GM18520 (cell line): ENCODE measurements around the gene ANKFY1.
A peak's percentile ranks its signal among the peaks of the same experiment; 100 is the strongest.

Experiments
- ATAC-seq: cut with Tn5 transposase; IDR thresholded peaks from one replicate; pipeline ENCODE4 v1.9.1; 2021; ENCODE audit not compliant: unreplicated experiment

The ANKFY1 gene, protein sequence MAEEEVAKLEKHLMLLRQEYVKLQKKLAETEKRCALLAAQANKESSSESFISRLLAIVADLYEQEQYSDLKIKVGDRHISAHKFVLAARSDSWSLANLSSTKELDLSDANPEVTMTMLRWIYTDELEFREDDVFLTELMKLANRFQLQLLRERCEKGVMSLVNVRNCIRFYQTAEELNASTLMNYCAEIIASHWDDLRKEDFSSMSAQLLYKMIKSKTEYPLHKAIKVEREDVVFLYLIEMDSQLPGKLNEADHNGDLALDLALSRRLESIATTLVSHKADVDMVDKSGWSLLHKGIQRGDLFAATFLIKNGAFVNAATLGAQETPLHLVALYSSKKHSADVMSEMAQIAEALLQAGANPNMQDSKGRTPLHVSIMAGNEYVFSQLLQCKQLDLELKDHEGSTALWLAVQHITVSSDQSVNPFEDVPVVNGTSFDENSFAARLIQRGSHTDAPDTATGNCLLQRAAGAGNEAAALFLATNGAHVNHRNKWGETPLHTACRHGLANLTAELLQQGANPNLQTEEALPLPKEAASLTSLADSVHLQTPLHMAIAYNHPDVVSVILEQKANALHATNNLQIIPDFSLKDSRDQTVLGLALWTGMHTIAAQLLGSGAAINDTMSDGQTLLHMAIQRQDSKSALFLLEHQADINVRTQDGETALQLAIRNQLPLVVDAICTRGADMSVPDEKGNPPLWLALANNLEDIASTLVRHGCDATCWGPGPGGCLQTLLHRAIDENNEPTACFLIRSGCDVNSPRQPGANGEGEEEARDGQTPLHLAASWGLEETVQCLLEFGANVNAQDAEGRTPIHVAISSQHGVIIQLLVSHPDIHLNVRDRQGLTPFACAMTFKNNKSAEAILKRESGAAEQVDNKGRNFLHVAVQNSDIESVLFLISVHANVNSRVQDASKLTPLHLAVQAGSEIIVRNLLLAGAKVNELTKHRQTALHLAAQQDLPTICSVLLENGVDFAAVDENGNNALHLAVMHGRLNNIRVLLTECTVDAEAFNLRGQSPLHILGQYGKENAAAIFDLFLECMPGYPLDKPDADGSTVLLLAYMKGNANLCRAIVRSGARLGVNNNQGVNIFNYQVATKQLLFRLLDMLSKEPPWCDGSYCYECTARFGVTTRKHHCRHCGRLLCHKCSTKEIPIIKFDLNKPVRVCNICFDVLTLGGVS

DNA sequence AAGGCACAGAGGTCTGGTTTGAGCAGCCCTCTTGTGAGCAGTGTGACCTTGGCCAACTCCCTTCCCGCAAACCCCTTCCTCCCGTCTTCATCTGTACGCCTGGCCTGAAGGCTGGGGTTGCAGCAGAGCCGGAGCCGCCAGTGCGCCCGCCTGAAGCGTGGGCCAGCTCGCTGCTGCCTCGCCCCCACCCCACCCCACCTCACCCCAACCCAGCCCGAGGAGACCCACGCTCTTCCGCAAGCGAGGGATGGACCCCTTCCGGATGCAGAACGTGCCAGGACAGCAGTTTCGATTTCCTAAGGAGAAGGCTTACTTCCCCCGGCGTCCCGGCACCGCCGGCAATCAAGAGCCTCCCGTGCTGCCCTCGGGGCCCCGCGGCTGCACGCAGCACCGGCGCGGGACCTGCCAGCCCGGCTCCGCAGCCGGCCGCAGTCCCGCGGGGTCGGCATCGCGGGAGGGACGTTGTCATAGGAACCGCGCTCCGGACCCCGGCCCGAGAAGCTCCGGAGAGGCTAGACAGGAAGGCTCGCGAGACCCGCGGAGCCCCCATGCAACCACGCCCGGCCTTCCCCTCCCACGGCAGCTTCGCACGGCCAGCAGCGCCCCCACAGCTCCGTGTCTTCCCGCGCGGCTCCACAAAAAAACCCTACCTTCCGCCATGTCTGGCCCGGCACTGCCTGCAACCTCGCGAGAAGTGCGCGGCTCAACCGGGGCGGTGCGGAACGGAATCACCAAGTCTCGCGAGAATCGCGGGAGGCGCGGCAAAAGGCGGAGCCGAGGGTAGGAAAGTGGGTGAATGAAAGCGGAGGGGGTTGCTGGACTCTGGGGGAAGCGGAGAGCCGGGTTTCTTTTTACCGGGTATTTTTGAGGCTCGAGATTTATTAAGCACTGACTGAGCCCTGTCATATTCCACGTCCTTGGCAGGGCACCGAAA lies at the start of gene ANKFY1:
Gene ANKFY1, minus strand, starts transcription at position 698 of the 934 bp plus-strand sequence. Its CDS starts 38 bp downstream, at position 660.
- peak; percentile 90 for ATAC-seq

DNA sequence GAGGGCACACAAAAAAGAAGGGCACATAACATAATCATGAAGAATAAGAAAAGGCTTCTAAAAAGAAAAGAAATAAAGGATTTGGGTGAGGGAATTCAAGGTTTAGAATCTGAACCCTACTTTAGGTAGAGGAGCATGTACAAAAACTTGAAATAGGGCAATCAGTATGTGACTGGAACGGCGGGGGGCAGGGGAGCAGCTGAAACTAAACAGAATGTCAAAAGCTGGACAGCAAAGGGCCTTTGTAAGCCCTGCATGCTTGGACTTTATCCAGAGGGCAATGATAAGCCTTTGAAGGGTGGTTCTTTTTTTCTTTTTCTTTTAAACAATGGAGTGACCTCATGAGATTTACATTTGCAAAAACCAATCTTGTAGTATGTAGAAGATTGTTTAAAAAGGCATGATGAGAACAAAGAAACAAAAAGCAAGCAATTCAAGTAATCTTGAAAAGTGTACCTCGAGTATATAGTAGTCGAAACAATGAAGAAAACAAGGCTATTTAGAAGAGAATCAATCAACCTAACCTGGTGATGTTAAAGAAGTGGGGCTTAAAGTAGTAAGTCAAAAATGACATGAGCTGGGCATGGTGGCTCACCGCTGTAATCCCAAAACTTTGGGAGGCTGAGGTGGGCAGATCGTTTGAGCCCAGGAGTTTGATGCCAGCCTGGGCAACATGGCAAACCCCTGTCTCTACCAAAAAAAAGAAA lies 46.7 kb upstream of the ANKFY1 start:
- no peak for ATAC-seq

DNA sequence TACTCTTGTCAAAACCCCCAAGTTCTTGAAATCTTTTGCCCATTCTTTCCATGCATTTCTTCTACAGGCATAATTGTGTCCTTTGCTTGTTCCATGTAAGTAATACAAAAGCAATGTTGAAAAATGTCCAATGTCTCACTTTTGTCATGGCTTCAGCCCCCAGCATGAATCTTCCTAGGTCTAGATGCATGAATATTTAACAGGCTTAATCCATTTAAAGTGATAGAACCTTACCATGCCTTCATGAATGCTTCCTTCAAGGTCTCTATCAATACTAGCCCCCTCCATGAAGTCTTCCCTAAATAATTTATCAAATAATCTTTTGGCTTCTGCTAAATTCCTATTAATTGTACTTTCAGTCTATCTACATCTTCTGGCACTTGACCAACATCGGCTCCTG lies 46.1 kb upstream of the ANKFY1 start:
- ATAC-seq: no peak

DNA sequence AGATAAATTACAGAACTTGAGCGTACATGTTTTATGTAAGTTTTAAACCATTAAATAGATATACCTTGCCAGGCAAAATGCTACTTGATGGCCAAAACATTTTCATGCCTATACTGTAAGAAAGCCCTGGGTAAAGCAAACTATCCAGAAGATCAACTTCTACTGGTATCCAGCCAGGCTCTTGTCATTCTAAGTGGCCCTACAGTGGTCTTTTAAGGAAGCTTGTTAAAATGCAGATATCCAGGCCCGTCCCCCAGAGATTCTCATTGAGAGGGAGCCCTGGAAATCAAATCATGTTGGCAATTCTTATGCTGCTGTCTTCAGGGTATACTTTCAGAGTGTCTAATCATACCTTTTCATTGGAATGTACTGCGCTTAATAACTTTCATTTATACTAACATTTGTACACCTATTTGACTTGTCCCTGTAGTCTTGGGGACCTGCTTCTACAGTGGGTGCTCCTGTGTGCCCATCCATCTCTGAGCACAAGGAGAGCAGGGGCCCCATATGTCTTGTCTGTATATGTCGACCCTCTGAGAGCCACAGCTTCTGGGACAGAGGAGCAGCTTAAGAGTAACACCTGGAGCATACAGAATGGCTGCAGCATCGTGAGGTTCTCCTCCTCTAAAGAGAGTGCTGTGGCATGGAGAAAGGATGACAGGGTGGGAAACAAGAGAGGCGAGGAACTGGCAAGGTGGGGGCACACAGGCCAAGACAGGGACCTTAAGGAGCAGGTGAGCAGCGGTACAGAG lies 43.6 kb upstream of the ANKFY1 start:
- no peak for ATAC-seq

DNA sequence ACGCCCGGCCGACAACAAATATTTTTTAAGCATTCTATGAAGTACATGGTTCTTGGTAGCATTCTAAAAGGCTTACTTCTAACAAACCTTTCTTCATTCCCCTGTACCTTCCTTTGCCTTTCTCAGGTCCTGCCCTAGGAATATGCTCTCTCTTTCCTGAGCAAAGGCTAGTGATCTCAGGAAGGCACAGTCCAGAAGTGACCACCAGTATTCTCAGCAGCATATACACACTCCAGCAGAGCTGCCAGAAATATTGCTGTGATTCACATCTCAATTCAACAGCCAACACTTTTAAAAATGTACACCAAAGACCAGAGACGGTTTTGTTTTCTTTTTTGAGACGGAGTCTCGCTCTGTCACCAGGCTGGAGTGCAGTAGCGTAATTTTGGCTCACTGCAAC lies 41.4 kb upstream of the ANKFY1 start:
- no peak for ATAC-seq

DNA sequence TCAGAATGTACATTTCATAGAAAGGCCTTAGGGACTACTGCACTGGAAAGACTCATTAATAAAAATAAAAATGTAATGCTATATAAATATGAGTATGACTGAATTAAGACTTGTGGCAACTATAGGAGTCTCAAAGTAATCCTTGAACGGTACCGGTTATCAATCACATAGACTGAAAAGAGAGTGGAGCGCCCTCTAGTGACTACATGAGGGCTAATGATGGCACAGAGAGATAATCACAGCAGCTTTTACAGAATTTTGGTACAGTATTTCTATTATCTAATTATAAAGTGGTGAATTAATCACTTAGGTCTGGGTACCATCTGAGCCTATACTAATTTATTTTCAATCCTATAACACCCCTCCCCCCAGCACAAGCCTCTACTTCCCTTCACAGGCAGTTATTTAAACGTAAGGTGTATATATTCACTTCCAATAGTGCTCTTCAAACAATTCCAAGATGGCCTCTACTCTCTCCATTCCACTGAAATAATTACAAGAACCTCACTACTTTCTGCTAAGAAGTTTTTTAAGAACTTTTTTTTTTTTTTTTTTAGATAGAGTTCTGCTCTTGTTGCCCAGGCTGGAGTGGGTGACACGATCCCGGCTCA lies 40.7 kb upstream of the ANKFY1 start:
- no peak for ATAC-seq

DNA sequence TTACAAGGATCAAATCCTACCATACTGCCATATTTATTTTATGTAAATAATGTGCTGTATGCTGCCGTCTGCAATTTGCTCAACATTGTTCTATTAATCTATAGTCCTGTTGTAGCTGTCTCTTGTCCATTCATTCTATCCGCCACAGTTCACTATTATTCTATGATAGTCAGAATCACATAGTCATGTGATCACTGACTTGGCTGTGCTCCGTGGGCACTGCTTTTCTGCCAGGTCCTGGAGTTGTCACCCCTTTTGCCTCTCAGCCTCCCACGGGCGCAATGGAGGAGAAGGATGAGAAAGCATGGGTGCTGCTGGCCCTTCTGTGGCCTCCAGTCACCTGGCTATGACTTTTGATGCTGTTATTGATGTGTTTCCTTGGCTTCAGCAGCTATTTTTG lies 37.3 kb upstream of the ANKFY1 start:
- no peak for ATAC-seq

DNA sequence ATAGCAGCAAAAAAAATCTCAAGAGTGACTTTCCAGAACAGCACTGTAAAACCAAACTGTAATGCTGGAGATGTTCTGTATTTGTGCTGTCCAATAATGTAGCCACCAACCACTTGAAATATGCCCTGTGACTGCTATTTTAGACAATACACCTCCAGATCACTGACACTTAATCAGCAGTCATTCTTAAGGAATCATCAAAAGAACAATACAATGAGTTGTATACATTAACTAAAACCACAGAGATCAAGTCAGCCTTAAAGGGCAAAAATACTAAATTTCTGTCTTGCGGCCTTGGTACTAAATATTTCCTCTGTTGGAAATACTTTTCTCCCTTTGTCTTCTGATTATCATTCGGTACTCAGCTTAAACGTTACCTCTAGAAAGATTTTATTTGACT lies 33.6 kb upstream of the ANKFY1 start:
- no peak for ATAC-seq

DNA sequence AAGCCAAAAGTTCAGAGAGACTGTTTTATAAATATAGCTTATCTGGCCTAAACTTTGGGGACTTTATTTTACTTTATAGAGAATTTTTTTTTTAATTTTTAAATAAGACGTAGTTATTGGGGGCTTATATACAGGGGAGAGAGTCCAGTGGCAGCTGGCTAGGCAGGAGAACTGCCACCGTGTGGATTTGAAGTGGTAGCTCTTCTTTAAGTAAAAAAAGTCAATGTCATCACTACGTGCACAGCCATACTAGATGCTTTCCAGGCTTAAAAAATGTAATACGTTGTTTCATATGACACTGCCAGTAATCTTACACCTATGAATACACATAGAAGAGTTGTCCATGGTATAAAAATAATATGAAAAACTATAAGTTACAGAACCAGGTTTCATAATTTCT lies 31.9 kb upstream of the ANKFY1 start:
- no peak for ATAC-seq

DNA sequence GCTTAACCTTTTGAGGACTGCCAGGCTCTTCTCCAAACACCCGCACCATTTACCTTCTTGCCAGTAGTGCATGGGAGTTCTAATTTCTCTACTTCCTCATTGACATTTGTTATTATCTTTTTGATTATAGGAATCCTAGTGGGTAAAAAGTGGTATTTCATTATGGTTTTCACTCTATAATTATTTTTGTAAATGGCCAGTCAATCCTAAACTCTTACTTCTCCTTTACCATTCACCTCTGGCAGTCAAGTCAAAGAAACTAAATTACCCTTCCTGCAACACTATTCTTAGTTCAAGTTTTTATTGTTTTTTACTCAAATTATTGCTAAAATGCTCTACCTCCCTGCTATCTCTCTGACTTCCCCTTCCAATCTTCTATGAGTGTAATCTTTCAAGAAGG lies 29.8 kb upstream of the ANKFY1 start:
- ATAC-seq: no peak

DNA sequence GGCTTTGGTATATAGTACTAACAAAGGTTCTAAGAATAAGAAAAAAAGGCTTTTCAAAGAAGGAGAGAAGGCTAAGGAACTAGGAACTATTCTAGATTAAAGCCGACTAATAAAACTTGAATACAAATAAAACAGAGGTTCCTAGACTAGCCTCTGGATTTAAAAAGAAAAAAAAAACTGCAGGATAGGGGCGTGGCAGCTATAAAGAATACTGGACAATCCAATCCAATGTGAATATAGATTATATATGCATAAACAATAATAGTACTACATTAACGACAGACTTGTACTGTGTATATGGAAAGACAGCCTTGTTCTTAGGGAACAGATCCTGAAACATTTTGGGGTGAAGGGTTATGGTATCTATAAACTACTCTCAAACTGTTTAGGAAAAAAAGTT lies 23.9 kb upstream of the ANKFY1 start:
- ATAC-seq: no peak

DNA sequence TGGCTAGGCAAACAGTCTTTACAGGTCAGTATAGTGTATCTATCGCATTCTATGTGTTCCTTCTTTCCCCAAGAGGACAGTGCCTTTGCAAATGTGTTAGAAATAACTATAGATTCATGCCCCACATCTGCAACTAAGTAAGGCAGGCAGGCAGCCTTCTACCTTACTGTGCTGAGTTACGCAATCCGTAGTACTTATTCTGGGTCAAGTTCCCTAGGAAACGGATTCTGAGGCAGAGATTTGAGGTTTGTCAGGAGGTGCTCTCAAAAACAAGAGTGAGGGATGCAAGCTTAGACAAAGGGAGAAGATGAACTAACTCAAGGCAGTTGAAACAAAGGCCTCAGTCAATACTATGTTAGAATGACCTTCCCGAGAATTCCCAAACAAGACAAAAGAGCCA lies 12.7 kb upstream of the ANKFY1 start:
- ATAC-seq: no peak

DNA sequence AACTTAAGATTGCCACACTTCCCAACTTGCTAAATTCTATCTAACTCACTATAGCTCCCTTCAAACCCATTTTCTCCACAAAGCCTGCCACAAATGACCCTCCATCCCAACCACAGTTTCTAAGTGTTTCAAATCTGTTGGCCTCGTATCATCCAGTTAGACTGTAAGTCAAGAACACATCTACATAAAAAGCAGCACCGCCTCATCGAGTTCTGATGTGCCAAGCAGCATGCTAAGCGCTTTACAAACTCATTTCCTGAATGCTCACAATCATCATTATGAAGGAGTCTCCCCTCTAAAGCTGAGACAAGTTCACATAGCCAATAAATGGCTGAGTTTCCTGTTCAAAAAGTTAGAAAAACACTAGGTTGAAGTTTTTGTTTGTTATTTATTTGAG lies 9.2 kb upstream of the ANKFY1 start:
- ATAC-seq: no peak

DNA sequence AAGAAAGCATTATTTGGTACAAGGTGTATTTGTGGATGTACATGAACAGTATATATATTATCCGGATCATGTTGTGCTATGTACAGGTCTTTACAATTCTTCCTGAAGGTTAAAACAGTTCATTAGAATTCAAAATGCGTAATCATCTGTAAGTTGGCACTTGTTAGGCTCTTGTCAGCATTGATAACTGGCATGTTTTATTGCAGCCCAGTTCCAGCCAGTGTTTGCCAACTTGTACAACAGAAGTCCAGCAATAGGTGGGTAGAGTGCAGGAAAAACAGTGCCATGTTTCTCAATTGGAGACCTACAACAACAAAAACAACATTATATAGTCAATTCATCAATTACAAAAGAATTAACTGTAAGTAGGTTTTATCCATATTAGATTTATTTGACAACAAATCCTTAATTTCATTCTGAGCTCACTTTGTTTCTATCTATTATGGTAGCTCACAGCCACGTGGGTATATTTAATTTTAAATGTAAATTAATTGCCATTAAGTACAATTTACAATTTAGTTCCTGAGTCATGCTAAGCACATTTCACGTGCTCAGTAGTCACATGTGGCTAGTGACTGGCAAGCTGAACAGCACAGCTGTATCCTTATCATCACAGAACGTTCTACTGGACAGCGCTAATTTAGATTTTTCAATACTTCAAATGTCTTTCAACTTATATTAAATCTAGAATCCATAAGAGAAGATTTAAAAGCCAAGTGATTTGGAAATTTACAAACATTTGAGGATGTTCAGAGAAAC lies 8.6 kb upstream of the ANKFY1 start:
- ATAC-seq: no peak

DNA sequence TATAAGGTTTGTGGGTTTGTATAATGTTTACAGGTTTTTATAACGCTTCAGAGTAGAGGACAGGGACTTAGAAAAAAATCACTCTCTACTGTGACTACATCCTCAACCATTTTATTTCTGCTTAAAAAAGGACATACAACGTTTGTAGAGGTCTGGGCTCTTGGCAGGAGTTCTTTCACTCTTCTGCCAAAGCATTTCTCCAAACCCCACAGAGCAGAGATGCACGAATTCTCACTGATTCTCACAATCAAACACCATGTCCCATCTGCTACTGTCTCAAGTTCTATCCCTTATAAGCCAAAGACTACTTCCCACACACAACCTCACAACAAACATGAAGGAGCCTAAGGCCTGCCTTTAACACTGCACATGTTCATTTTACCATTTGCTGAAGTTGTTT lies 7.0 kb upstream of the ANKFY1 start:
- ATAC-seq: no peak

DNA sequence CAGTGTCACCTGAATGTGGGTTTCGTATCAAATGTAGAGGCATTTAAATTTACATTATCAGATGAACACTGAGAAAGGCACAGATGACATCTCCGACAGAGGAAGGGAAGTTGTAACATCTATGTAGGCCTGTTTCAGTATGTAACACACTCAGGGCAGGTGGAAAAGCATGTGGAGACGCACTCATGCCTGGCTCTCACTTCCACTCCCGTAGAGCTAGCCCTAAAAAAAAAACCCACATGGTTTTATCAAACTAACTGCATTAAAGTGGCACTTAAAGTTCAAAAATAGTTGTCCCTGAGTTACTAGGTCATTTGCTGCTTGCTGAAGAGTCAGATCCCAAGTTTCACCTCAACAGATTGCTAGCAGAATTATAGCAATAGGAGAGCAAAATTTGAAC lies 6.1 kb upstream of the ANKFY1 start:
- no peak for ATAC-seq

DNA sequence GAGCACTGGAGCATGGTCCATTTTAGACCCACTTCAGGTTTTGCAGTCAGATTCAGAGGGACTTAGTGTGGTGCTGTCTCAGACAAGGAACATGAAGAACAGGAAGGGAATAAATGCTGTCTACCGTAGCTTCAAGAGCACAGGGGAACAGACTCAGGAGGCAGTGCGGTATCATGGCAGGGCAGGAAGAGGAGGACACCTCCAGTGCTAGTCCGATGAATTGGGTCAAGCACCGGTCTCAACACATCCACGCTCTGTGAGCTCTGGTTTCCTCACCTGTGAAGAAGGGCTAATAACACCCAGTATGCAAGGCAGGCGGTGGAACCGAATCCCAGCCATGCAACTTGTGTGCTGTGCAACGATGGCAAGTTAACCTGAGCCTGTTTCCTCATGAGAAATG lies 3.6 kb upstream of the ANKFY1 start:
- no peak for ATAC-seq

DNA sequence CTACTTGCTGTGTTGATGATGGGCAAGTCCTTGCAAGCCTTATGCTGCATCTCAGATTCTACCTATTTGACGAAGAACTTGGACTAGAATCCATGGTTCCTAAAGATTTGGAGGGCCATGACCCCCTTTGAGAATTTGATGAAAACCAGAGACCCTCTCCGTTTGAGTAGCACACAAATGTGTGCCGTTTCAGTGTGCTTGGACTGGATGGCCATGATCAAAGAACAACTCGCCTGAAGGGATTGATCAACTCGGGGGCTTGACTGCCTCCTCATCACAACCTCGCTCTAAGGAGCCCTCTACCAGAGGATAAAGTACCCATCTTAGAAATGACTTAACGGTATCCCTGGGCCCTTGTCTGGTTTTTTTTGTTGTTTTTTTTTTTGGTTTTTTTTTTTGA lies 2.8 kb upstream of the ANKFY1 start:
- ATAC-seq: no peak
